Right ventricle myocardium inferior (tissue), 1 donor: ENCODE results near the gene HS6ST3. TPM values are rescaled to one million over a fixed set of nuclear protein-coding genes. Genes with fewer than 3 reads are reported as not detected.
"Not testable (repeated sequence)": the region's sequence is repeated elsewhere in the genome, so short reads cannot be mapped to it uniquely, and the experiment has no call there.

Experiments
- ATAC-seq: fragments of 200-7000 bp; cut with Tn5 transposase; one replicate; pipeline ENCODE4 v1.9.1; 2020; ENCODE audit warnings: mild to moderate bottlenecking, moderate library complexity
- DNase-seq: peaks from one replicate; pipeline ENCODE4 v3.0.0; 2021; ENCODE audit errors: missing footprints
- intact Hi-C: fragments of 100-400 bp; cut with DNase I; formaldehyde crosslinking; loops from one replicate; pipeline ENCODE4 v1.11.0; 2022
- long read RNA-seq: library from polyadenylated mRNA; unstranded; transcript quantifications from one replicate; pipeline ENCODE4 v2.0.0, GENCODE V29; 2021
- total RNA-seq: library from RNA; stranded (reverse); fragmentation: NEBNext Ultra II Directional; extraction: Animal tissue kit (Norgen Biotek cat#: 25700); gene quantifications from one replicate; pipeline ENCODE4 v1.2.1, GENCODE V29; 2021
- donor health status: DM: no; HTN: yes; CAD: no; lungs with severe emphysema.

Gene HS6ST3
- 1.4 TPM for total RNA-seq
- long read RNA-seq, result 0 reads

DNA sequence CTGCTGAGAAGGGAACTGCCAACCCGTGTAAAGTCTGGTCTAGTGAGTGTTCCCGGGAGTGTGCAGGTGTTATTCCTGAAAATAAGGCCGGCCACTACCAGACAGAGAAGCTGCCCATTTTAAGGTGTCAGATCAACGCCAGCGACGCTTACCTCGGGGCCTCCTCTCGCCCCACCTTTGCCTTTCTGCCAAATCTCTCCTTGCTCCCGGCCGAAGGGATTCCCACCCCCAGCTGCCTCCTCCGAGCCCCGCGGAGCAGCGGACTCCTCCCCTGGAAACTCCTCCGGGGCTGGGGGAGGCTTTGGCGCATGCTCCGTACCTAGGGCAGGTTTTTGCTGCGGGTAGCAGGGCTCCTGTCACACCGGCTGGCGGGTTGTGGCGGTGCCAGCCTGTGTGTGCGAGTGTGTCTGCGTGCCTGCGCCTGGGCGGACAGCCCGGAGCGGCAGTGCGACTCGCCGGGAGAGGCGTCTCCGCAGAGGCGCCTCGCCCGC is at the start of gene HS6ST3:
TSS of gene HS6ST3 (plus strand) at position 359 of the 491 bp plus-strand sequence.
- ATAC-seq, result peak; percentile 63
- intact Hi-C loops, result no loop called here
- DNase-seq, result no peak

DNA sequence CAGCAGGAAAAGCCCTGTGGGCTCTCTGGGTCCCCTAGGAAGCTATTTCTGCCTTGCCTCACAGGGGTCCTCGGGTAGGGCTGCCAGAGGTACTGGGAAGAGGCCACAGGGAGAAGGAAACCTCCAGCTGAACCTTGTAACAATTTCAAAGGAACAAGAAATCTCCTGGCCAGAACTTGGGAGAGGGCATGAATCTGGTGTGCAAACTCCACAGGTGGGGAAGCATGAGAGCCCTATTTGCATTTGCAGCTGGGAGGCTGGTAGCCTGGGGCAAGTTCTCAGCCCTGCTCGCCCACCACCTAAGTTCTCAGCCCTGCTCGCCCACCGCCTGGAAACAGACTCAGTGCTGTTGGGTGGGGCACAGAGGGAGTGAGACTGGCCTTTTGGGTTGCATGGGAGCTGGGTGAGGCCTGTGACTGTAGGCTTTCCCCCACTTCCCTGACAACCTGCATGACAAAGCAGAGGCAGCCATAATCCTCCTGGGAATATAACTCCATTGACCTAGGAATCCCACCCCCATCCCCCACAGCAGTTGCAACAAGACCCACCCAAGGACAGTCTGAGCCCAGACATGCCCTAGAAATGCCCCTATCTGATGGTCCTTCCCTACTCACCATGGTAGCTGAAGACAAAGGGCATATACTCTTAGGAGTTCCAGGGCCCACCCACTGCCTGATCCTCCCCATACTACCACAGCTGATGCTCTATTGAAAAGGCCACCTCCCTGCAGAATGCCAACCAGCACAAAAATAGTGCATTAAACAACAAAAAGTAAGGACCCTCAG is 48.4 kb upstream of the HS6ST3 start:
- no peak for DNase-seq
- intact Hi-C loops, result no loop called here
- no peak for ATAC-seq

DNA sequence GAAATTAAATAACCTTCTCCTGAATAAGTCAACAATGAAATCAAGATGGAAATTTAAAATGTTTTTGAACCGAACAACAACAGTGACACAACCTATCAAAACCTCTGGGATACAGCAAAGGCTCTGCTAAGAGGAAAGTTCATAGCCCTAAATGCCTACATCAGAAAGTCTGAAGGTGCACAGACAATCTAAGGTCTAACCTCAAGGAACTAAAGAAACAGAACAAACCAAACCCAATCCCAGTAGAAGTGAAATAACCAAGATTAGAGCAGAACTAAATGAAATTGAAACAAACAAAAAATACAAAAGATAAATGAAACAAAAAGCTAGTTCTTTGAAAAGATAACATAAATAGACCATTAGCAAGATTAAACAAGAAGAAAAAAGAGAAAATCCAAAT is 45.7 kb upstream of the HS6ST3 start:
- intact Hi-C loops, result no loop called here
- DNase-seq, result no peak
- ATAC-seq, result no peak

DNA sequence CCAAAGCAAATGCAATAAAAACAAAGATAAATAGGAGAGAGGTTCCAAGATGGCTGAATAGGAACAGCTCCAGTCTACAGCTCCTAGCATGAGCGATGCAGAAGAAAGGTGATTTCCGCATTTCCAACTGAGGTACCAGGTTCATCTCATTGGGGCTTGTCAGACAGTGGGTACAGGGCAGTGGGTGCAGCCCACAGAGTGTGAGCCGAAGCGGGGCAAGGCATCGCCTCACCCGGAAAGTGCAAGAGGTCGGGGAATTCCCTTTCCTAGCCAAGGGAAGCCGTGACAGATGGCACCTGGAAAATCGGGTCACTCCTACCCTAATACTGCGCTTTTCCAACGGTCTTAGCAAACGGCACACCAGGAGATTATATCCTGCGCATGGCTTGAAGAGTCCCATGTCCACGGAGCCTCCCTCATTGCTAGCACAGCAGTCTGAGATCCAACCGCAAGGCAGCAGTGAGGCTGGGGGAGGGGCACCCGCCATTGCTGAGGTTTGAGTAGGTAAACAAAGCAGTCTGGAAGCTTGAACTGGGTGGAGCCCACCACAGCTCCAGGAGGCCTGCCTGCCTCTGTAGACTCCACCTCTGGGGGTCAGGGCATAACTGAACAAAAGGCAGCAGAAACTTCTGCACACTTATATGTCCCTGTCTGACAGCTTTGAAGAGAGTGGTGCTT is 43.3 kb upstream of the HS6ST3 start:
- intact Hi-C loops, ATAC-seq, DNase-seq: not testable (repeated sequence)

DNA sequence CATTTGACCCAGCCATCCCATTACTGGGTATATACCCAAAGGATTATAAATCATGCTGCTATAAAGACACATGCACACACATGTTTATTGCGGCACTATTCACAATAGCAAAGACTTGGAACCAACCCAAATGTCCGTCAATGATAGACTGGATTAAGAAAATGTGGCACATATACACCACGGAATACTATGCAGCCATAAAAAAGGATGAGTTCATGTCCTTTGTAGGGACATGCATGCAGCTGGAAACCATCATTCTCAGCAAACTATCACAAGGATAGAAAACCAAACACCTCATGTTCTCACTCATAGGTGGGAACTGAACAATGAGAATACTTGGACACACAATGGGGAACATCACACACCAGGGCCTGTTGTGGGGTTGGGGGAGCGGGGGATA is 39.0 kb upstream of the HS6ST3 start:
- ATAC-seq, DNase-seq, intact Hi-C loops: not testable (repeated sequence)

DNA sequence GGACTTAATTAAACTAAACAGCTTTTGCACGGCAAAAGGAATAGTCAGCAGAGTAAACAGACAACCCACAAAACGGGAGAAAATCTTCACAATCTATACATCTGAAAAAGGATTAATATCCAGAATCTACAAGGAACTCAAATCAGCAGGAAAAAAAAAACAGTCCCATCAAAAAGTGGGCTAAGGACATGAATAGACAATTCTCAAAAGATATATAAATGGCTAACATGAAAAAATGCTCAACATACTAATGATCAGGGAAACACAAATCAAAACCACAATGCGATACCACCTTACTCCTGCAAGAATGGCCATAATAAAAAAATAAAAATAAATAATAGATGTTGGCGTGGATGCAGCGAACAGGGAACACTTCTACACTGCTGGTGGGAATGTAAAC is 38.4 kb upstream of the HS6ST3 start:
- intact Hi-C loops, DNase-seq, ATAC-seq: not testable (repeated sequence)

DNA sequence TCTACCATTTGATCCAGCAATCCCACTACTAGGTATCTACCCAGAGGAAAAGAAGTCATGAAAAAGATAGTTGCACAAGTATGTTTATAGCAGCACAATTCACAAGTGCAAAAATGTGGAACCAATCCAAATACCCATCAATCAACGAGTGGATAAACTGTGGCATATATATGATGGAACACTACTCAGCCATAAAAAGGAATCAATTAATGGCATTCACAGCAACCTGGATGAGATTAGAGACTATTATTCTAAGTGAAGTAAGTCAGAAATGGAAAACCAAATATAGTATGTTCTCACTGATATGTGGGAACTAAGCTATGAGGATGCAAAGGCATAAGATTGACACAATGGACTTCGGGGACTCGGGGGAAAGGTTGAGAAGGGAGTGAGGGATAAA is 38.0 kb upstream of the HS6ST3 start:
- intact Hi-C loops, DNase-seq, ATAC-seq: not testable (repeated sequence)

DNA sequence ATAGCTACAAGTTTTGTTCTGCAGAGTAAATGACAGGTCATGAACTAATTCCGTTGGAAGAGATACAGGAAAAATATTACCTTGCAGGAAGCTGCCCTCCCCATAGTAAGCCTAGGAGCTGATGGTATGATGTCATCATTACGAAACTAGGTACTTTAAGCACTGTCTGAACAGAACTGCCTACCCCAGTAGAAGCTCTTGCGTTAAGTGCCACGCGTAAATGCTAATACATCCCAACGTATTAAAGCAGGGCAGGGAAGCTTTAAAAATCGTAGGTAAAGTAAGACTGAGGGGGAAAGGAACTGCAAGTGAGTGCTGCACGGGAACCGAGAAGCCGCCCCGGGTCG is 37.3 kb upstream of the HS6ST3 start:
- intact Hi-C loops, result no loop called here
- ATAC-seq (peak; percentile 46), DNase-seq (no peak)

DNA sequence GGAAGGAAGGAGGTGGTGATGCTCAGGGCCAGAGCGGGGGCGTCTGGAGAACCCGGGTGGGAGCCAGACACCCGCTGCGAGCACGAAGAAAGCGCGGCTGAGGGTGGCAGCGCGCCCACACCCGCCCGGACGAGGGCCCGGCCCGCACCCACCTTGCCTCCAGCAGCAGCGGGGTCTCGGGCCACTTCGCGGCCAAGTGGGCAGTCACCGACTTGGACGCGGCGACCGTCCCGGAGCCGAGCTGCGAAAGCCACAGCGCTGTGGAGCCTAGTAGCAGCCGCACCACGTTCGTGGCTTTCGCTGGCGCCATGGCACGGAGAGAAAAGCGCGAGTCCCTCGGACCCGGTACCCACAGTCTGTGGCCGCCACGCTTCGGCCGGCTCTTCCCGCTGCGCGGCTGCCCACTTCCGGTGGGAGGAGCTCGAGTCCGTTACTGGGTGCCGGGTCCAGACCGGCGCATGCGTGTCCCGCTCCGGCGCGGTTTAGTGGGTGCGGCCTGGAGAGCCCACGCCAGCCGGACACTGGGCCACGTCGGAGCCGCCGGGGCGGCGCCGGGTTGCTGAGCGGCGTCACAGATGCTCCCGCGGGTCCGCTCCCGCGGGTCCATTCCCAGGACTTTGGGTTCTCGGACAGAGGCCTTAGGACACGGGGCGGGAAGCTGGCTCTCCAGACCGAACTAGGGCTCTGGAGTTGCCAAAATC is 36.8 kb upstream of the HS6ST3 start, which contains the start of gene UGGT2:
TSS of gene UGGT2 (minus strand) at position 399 of the 701 bp plus-strand sequence. CDS start at position 310, 89 bp downstream.
- ATAC-seq, result peak; percentile 100
- intact Hi-C loops, result no loop called here
- DNase-seq, result peak; percentile 98

DNA sequence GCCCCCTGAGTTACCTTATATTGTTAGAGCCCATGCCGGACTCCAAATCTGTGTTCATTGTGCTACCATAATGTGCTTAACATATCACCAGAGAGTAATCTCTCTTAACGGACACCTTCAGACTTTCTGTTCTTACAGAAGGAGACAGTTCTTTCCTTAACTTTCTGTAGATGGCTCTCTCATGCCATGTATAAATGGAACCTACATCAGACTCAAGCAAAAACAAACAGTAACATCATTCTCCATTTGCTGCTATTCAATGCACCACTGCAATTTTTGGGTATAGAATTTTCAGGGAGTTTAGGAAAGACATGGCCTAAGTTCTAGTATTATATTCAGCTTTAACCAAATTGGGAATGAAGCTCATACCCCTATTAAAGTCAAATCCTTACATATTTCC is 24.1 kb upstream of the HS6ST3 start:
- intact Hi-C loops, result no loop called here
- ATAC-seq, result no peak
- DNase-seq, result no peak

DNA sequence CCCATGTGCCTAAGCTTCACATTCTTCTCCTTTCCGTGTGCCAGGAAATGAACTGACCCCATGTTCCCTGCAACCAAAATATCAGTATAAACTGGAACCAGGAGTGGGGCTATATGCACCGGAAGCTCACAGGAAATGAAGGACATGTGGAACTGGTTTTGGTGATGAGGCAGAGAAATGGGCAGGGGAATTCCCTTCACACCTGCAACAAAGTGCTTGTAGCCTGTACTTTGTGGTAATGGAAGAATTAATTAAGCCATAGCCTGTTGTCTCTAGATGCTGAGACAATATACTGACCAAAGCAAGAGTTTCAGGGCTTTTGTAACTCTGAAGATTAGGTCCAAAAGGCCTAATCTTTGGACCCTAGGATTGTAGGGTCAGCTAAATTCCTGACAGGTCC is 21.2 kb upstream of the HS6ST3 start:
- intact Hi-C loops, result no loop called here
- DNase-seq (no peak), ATAC-seq (no peak)

DNA sequence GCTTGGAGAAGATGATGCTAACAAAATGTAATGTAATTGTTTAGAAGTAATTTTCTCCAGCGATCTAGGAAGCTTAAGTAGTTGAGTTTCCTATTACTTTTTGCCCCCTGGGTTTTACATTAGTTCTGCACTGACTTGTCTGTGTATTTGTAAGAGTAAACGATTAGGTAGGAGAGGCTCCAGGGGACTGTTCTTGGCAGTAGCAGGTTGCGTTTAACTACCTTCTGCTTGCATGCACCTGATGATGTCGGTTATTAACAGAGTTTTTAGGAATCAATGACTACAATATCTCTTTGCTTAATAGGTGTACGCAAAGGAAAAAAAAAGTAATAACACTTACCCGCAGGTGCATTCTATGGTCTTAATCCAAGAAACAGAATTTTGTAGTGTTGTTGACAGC is 18.4 kb upstream of the HS6ST3 start:
- DNase-seq (no peak), ATAC-seq (no peak)
- intact Hi-C loops, result no loop called here

DNA sequence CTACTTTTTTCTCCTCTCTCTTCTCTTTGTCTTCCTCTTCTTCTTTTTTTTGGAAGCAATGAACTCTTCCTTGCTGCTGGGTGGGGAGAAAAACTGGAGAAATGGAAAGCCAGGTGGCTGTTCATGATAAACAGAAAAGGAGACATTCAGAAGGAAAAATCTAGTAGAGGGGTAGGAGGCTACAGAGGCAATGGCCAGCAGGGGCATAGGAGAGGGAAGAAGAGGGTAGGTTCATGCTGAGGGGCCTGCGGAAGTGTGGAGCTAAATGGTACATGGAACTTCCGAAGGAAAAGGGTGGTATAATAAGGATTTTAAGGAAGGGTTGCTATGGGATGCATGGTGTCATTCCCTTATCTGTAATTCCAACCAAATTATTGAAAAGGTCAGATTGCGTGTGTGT is 17.5 kb upstream of the HS6ST3 start:
- intact Hi-C loops, result no loop called here
- DNase-seq (no peak), ATAC-seq (no peak)

DNA sequence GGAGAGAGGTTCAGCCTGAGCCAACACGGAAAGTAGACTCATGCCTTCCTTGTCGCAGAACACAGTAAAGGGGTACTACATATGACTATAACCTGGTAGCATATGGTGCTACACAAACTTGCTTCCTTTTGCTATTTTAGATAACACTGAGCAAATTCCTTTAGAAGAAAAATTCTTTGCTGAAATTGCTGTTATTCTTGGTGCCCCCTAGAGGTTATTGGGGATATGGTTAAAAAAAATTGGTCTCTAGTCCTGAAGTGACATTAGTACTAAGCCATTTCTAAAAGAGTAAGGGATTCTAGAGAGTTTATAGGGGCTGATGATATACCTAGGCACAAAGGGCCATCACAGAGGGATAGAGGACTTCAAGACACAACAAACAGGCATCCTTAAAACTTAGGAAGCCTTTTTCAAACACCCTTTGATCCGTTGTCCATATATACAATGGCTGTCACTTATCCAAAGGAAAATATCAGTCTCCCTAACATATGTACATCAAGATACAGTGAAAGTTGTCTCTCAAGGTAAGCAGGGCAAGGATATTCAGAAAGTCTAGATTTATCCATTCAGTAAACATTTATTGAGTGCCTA is 13.9 kb upstream of the HS6ST3 start:
- DNase-seq, result no peak
- ATAC-seq, result no peak
- intact Hi-C loops, result no loop called here

DNA sequence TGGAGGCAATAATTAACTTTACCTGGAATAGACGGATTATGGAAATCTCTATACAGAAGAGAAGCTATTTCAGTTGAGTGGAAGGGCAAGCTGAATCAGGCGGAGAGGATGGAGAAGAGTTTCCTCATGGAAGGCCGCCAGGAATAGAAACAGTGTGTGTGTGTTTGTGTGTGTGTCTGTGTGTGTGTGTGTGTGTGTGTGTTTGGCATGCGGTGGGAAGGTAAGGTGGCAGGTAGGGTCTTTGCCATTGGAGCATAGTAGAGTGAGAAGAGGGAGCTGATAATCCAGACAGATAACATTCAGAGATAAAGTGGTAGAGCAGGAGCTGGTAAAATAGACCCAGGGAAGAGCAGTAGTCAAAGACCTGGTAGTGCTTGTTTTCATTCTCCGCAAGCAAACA is 9.2 kb upstream of the HS6ST3 start:
- intact Hi-C loops, result no loop called here
- no peak for DNase-seq

DNA sequence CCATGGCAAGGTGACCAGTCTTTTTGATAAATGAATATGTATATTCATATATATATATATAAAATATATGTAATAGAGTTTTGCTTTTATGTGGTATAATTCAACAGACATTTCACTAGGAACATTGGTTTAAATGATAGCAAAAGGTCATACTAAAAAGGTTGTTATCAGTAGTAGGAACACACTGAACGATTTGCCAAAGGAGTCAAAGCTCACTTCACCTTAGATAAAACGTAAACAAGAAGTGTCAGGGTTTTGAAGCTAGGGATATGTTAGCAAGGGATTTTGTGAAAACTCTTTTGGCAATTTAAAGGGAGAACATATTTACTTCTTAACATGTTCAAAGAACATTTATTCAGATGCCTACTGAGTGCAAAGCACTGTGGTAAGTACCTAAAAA is 8.0 kb upstream of the HS6ST3 start:
- intact Hi-C loops, result no loop called here
- no peak for DNase-seq
- ATAC-seq, result no peak

More for the DNA sequence above, 9.2 kb upstream of the HS6ST3 start:
- ATAC-seq, result no peak

DNA sequence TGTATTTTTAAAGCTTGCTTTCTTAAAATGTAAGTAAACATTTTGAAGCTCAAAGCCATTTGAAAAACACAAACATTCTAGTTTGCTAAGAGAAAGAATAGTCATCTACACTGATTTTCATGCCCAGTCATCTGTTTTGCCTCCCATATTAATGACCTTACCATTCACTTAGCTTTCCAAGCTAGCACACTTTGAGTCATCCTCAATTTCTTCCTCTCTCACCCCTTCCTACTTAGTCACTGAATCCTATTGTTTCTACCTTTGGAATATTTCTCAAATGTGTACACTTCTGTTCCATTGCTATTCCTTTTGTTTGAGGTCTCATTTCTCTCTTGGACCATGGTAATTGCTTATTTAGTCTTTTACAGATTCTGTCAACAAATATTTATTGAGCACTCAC is 7.3 kb upstream of the HS6ST3 start:
- ATAC-seq, result no peak
- intact Hi-C loops, result no loop called here
- no peak for DNase-seq

DNA sequence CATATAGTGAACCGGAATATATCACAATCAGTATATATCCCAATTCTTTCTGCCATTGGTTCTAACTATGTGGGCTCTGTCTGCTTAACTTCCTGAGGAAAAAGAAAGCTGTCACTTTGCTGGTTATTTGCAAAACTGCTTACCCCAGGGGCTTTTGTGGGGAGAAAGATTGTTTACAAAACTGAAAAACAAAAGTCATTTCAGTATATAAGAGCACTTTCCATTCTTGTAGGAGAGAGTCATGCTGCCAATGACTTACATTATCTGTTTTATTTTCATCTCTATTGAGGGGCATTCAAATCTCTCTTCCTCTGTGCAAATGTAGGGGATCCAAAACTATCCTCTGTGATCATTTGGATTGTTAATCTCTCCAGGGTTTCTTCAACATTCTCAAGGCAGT is 3.2 kb upstream of the HS6ST3 start:
- ATAC-seq (no peak), DNase-seq (no peak)
- intact Hi-C loops, result no loop called here

DNA sequence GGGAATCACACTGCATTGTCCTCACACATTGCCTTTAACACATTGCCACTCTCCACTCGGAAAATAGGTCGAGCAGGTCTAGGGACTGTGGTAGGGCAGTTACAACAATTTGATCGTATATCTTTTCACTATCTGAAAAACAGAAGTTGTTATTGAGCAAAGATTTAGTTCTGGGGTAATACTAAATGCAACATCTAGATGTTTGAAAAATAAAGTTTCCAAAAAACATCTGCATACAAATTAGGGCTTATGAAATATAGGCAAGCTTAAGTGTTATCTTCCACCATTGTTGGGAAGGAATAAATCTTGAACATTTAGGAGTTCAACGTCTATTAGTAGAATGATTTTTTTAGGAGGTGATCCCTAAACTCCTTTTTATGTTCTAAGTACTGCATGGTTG is 768 bp upstream of the HS6ST3 start:
- no peak for DNase-seq
- intact Hi-C loops, result no loop called here
- ATAC-seq, result no peak
